MM.1S (cell line): ENCODE data around the gene ATP6V0B.

Source experiments
- EZH2 ChIP-seq: fragments of 300-600 bp; sonication (generic); optimal IDR thresholded peaks from 2 replicates; pipeline ENCODE3; 2017; ENCODE audit warnings: low read depth, mild to moderate bottlenecking, antibody characterized with exemption, low read length, mixed read lengths
- EZH2phosphoT487 ChIP-seq: fragments of 300-600 bp; sonication (generic); IDR thresholded peaks from 2 replicates; pipeline ENCODE4 v1.6.1; 2018; ENCODE audit warnings: antibody characterized with exemption, low read length
- TF ChIP-seq, protein P1 (sequence below): fragments of 300-600 bp; sonication (generic); IDR thresholded peaks from 2 replicates; pipeline ENCODE4 v1.5.1; 2016; ENCODE audit warnings: antibody characterized with exemption, low read length, mixed read lengths

DNA sequence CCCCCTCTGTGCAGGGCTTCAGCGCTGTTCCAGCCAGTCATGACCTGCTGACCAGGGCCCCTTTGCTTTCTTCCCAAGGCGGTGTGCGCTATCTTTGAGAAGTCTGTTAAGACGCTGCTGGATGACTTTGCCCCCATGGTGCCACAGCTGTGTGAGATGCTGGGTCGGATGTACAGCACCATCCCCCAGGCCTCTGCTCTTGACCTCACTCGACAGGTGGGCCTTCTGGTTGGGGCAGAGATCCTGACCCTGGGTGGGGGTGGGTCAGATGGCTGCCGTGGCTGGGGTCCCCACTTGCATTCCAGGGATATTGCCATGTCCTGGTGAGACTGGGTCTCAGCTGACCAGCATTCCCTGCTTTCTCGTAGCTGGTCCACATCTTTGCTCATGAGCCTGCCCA is 14.0 kb upstream of the ATP6V0B start:
- TF ChIP-seq, protein P1, sequence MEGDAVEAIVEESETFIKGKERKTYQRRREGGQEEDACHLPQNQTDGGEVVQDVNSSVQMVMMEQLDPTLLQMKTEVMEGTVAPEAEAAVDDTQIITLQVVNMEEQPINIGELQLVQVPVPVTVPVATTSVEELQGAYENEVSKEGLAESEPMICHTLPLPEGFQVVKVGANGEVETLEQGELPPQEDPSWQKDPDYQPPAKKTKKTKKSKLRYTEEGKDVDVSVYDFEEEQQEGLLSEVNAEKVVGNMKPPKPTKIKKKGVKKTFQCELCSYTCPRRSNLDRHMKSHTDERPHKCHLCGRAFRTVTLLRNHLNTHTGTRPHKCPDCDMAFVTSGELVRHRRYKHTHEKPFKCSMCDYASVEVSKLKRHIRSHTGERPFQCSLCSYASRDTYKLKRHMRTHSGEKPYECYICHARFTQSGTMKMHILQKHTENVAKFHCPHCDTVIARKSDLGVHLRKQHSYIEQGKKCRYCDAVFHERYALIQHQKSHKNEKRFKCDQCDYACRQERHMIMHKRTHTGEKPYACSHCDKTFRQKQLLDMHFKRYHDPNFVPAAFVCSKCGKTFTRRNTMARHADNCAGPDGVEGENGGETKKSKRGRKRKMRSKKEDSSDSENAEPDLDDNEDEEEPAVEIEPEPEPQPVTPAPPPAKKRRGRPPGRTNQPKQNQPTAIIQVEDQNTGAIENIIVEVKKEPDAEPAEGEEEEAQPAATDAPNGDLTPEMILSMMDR: no peak
- TF ChIP-seq EZH2phosphoT487: no peak
- no peak for TF ChIP-seq EZH2
